Panc1 (cell line): Measurements from ENCODE around the gene NIPBL. TPM values are rescaled to one million over a fixed set of nuclear protein-coding genes. Genes with fewer than 3 reads are reported as not detected.

ENCODE experiments used
- ATAC-seq: fragments of 200-7000 bp; cut with Tn5 transposase; 2 replicates; pipeline ENCODE4 v1.9.1; 2020; ENCODE audit warnings: mild to moderate bottlenecking, moderate library complexity
- BruUV-seq: library from RNA; stranded (reverse); fragments of 400-500 nt; replicated peaks from 2 replicates; lab custom pipeline; 2021; lab: Mats Ljungman, UMichigan
- CTCF ChIA-PET: fragments of 300-600 bp; sonication (Branson Sonifier 250); formaldehyde crosslinking; loops from one replicate; lab custom pipeline; 2022; ENCODE audit warnings: antibody characterized with exemption; lab: Charles Lee
- POLR2A ChIA-PET: fragments of 300-600 bp; sonication (Branson Sonifier 250); formaldehyde crosslinking; loops from one replicate; lab custom pipeline; 2022; ENCODE audit warnings: antibody characterized with exemption; lab: Charles Lee
- DNase-seq: peaks from one replicate; pipeline ENCODE4 v3.0.0-alpha.2; 2010; ENCODE audit warnings: low read depth, low spot score
- H3K27ac ChIP-seq: 2 replicates; pipeline ENCODE4 v1.5.1; 2011; ENCODE audit warnings: mild to moderate bottlenecking, low read length, inconsistent platforms
- H3K27me3 ChIP-seq: fragments of 200-500 bp; sonication (Bioruptor generic); 2 replicates; pipeline ENCODE4 v1.6.0; 2014; ENCODE audit warnings: low read length, inconsistent platforms; ENCODE audit not compliant: control insufficient read depth, insufficient read depth
- H3K36me3 ChIP-seq: fragments of 200-500 bp; sonication (Bioruptor generic); 2 replicates; pipeline ENCODE4 v1.5.1; 2014; ENCODE audit warnings: inconsistent platforms, mild to moderate bottlenecking, low read length, moderate library complexity; ENCODE audit not compliant: control insufficient read depth, insufficient read depth
- H3K4me1 ChIP-seq: 2 replicates; pipeline ENCODE4 v1.5.1; 2011; ENCODE audit warnings: inconsistent platforms, mild to moderate bottlenecking, low read length, moderate library complexity; ENCODE audit not compliant: control insufficient read depth, insufficient read depth
- H3K4me3 ChIP-seq, 2 experiments: 2 replicates each; pipeline ENCODE4 v1.5.1; 2011 to 2012; ENCODE audit warnings: low read depth in 2 of 2, low read length in 2 of 2, mild to moderate bottlenecking in 2 of 2, inconsistent platforms in 1 of 2, moderate library complexity in 1 of 2
- H3K9me3 ChIP-seq: fragments of 200-500 bp; sonication (Bioruptor generic); 2 replicates; pipeline ENCODE4 v1.5.1; 2014; ENCODE audit warnings: low read depth, mild to moderate bottlenecking, inconsistent platforms, low read length, moderate library complexity; ENCODE audit not compliant: control insufficient read depth, insufficient read depth
- CTCF ChIP-seq: fragments of 450-650 bp; IDR thresholded peaks from 2 replicates; pipeline ENCODE4 v1.5.1; 2017; ENCODE audit warnings: mild to moderate bottlenecking
- POLR2AphosphoS5 ChIP-seq: IDR thresholded peaks from 2 replicates; pipeline ENCODE4 v1.6.1; 2012; ENCODE audit warnings: mild to moderate bottlenecking, low read depth, low read length, moderate library complexity
- REST ChIP-seq, 2 experiments: IDR thresholded peaks; 2 replicates each; pipeline ENCODE4 v1.6.1; 2011 to 2012; ENCODE audit warnings: low read depth in 2 of 2, control low read depth in 1 of 2, low read length in 1 of 2, mild to moderate bottlenecking in 1 of 2, moderate library complexity in 1 of 2; ENCODE audit not compliant: insufficient read depth in 1 of 2
- SIN3A ChIP-seq: IDR thresholded peaks from 2 replicates; pipeline ENCODE4 v1.6.1; 2012; ENCODE audit warnings: low read depth, mild to moderate bottlenecking, low read length, moderate library complexity, borderline replicate concordance; ENCODE audit not compliant: insufficient read depth
- TCF7L2 ChIP-seq: IDR thresholded peaks from 2 replicates; pipeline ENCODE4 v1.6.1; 2011; ENCODE audit warnings: mild to moderate bottlenecking, low read depth, low read length, inconsistent platforms
- in situ Hi-C: cut with HindIII; loops from 2 replicates; pipeline ENCODE4 v1.10.0; 2016; ENCODE audit warnings: low sequenced_read_pairs, low pct_unique_long_range_greater_than_20kb
- intact Hi-C: fragments of 100-400 bp; cut with micrococcal nuclease; formaldehyde crosslinking; loops from one replicate; pipeline ENCODE4 v1.10.0; 2022; ENCODE audit not compliant: unreplicated experiment
- total RNA-seq: library from RNA; stranded (reverse); gene quantifications from one replicate; pipeline ENCODE4 v1.2.1, GENCODE V29; 2021; ENCODE audit not compliant: unreplicated experiment

Gene NIPBL
- total RNA-seq, 1 experiment from 2014 or later: 41.6 TPM

GRCh38 chr5:37029436-37029835 lies 152.9 kb downstream of the NIPBL start:
- ChIA-PET CTCF (no interaction called here), POLR2A (no interaction called here)
- intact Hi-C loops: no loop called here
- Histone ChIP-seq H3K27ac (no peak overlapping the region), H3K4me1 (no peaks in the 10 kb centered on the region), H3K27me3 (no peaks in the 10 kb centered on the region), H3K9me3 (no peaks in the 10 kb centered on the region), H3K4me3 (no peak overlapping the region), H3K36me3 (peaks cover 24% of the 10 kb centered on the region)
- no peak for TF ChIP-seq SIN3A
- no peak for TF ChIP-seq TCF7L2
- no peak for TF ChIP-seq POLR2AphosphoS5
- TF ChIP-seq REST (IDR thresholded peaks at IDR 0.05; ENCODE audit: insufficient read depth in 1 of 2, low read depth in 2 of 2, low read length in 1 of 2): no peak
- no peak for TF ChIP-seq CTCF
- no TSS peak for BruUV-seq
- ATAC-seq (no peak), DNase-seq (no peak)
- in situ Hi-C loops: no loop called here

GRCh38 chr5:37034955-37035354 lies 158.4 kb downstream of the NIPBL start:
- Histone ChIP-seq H3K27me3 (no peaks in the 10 kb centered on the region), H3K9me3 (no peaks in the 10 kb centered on the region), H3K4me3 (no peak overlapping the region), H3K36me3 (peaks cover 11% of the 10 kb centered on the region; the same call in 1 of the 2 replicates), H3K27ac (no peak overlapping the region), H3K4me1 (no peaks in the 10 kb centered on the region)
- no peak for ATAC-seq
- DNase-seq: no peak
- TF ChIP-seq POLR2AphosphoS5 (no peak), REST (IDR thresholded peaks at IDR 0.05; ENCODE audit: insufficient read depth in 1 of 2, low read depth in 2 of 2, low read length in 1 of 2) (no peak), CTCF (no peak), TCF7L2 (no peak)
- TSS peak; percentile 35 for BruUV-seq
- in situ Hi-C loops (no loop called here), intact Hi-C loops (no loop called here)
- POLR2A ChIA-PET: no interaction called here
- CTCF ChIA-PET: no interaction called here
